CD4-positive, alpha-beta T cell treated with Interleukin-2 at 100 ng/mL for 4 hours (primary cell): Measurements from ENCODE around the gene RRAGA.
"Not testable (repeated sequence)": the region's sequence is repeated elsewhere in the genome, so short reads cannot be mapped to it uniquely, and the experiment has no call there.

Source experiments
- DNase-seq: peaks from one replicate; pipeline ENCODE4 v3.0.0-alpha.2; 2020; ENCODE audit warnings: low spot score

RRAGA gene

GRCh38 chr9:19048966-19049916, at the start of gene RRAGA:
Gene RRAGA, plus strand, starts transcription at chr9:19049427. Its CDS starts 233 bp downstream, at chr9:19049660.
- DNase-seq, result peak; percentile 95

GRCh38 chr9:19000133-19000532, 49.1 kb upstream of the RRAGA start:
- no peak for DNase-seq

- DNase-seq, result no peak
Observed at GRCh38 chr9:19009391-19009965, 39.7 kb upstream of the RRAGA start.

- no peak for DNase-seq
Observed at GRCh38 chr9:19018201-19018600, 31.0 kb upstream of the RRAGA start.

- no peak for DNase-seq
Observed at GRCh38 chr9:19020886-19021455, 28.3 kb upstream of the RRAGA start.

GRCh38 chr9:19021649-19022048, 27.6 kb upstream of the RRAGA start:
- not testable (repeated sequence) for DNase-seq

- no peak for DNase-seq
Observed at GRCh38 chr9:19022206-19022605, 27.0 kb upstream of the RRAGA start.

- DNase-seq, result no peak
Observed at GRCh38 chr9:19023078-19023477, 26.1 kb upstream of the RRAGA start.

GRCh38 chr9:19026375-19026774, 22.9 kb upstream of the RRAGA start:
- no peak for DNase-seq

GRCh38 chr9:19027825-19028224, 21.4 kb upstream of the RRAGA start:
- DNase-seq, result no peak

- DNase-seq, result peak; percentile 49
Observed at GRCh38 chr9:19028835-19029451, 20.3 kb upstream of the RRAGA start.

GRCh38 chr9:19030899-19031298, 18.3 kb upstream of the RRAGA start:
- no peak for DNase-seq

GRCh38 chr9:19032406-19032805, 16.8 kb upstream of the RRAGA start:
- DNase-seq, result no peak

GRCh38 chr9:19033015-19033414, 16.2 kb upstream of the RRAGA start, which contains the start of gene SAXO1:
Gene SAXO1, minus strand, starts transcription at chr9:19033209. Its CDS starts 301 bp downstream, at chr9:19032908.
- no peak for DNase-seq

- no peak for DNase-seq
Observed at GRCh38 chr9:19036611-19037010, 12.6 kb upstream of the RRAGA start.

- no peak for DNase-seq
Observed at GRCh38 chr9:19049917-19050636, 850 bp downstream of the RRAGA start.

- peak; percentile 36 for DNase-seq
Observed at GRCh38 chr9:19050637-19051591, 1.7 kb downstream of the RRAGA start.

- DNase-seq, result no peak
Observed at GRCh38 chr9:19057033-19057432, 7.8 kb downstream of the RRAGA start.

- DNase-seq, result no peak
Observed at GRCh38 chr9:19074229-19074628, 25.0 kb downstream of the RRAGA start.

GRCh38 chr9:19074836-19075235, 25.6 kb downstream of the RRAGA start:
- no peak for DNase-seq

- peak; percentile 67 for DNase-seq
Observed at GRCh38 chr9:19085295-19085694, 36.1 kb downstream of the RRAGA start.
